Aorta (tissue), 5 donors: Measurements from ENCODE around the gene DNAH9. TPM values are rescaled to one million over a fixed set of nuclear protein-coding genes. Genes with fewer than 3 reads are reported as not detected.

Experiments
- ATAC-seq: fragments of 200-7000 bp; cut with Tn5 transposase; one replicate; pipeline ENCODE4 v1.9.1; 2022; ENCODE audit warnings: moderate library complexity; ENCODE audit not compliant: low FRiP score
- DNase-seq, 2 donors: peaks; one replicate each; pipeline ENCODE4 v3.0.0-alpha.2; 2020
- H3K27ac ChIP-seq, 2 donors: one replicate each; pipeline ENCODE4 v1.5.1; 2013; ENCODE audit warnings: low read length in 2 of 2, mild to moderate bottlenecking in 2 of 2, moderate library complexity in 2 of 2, control low read depth in 1 of 2, inconsistent platforms in 1 of 2, low read depth in 1 of 2
- H3K27me3 ChIP-seq, 2 donors: one replicate each; pipeline ENCODE4 v1.6.1; 2013; ENCODE audit warnings: control low read depth in 1 of 2, low read length in 1 of 2, mild to moderate bottlenecking in 1 of 2, moderate library complexity in 1 of 2; ENCODE audit not compliant: insufficient read depth in 2 of 2, control insufficient read depth in 1 of 2
- H3K36me3 ChIP-seq, 2 donors: one replicate each; pipeline ENCODE4 v1.6.1; 2013; ENCODE audit warnings: control low read depth in 1 of 2, low read length in 1 of 2, mild to moderate bottlenecking in 1 of 2; ENCODE audit not compliant: insufficient read depth in 2 of 2, control insufficient read depth in 1 of 2
- H3K4me1 ChIP-seq, 2 donors: one replicate each; pipeline ENCODE4 v1.6.1; 2013; ENCODE audit warnings: low read length in 2 of 2, control low read depth in 1 of 2, mild to moderate bottlenecking in 1 of 2, moderate library complexity in 1 of 2; ENCODE audit not compliant: insufficient read depth in 2 of 2, control insufficient read depth in 1 of 2
- H3K4me3 ChIP-seq, 2 donors: one replicate each; pipeline ENCODE4 v1.5.1; 2013; ENCODE audit warnings: low read length in 2 of 2, control low read depth in 1 of 2, mild to moderate bottlenecking in 1 of 2
- H3K9me3 ChIP-seq: one replicate; pipeline ENCODE4 v1.6.1; 2013; ENCODE audit warnings: mild to moderate bottlenecking, low read length; ENCODE audit not compliant: control insufficient read depth
- WGBS, 2 donors: extraction: QIAGEN DNeasy Blood & Tissue Kit; methylation state at CpG; one replicate each; pipeline ENCODE4 v1.1.7; 2013; 5-methylcytosine and 5-hydroxymethylcytosine counted together
- intact Hi-C, 2 donors: fragments of 100-400 bp; cut with DNase I; formaldehyde crosslinking; loops; one replicate each; pipeline versions ENCODE4 v1.14.2 to v1.15.0; 2022
- polyA plus RNA-seq, 2 donors: library from polyadenylated mRNA; stranded (reverse); fragments of 200-250 nt; gene quantifications; one replicate each; pipeline ENCODE4 v1.2.3, GENCODE V29; 2013
- total RNA-seq, 2 donors: library from RNA; stranded (reverse); fragmentation: NEBNext Ultra II Directional; extraction: Animal tissue kit (Norgen Biotek cat#: 25700); gene quantifications; one replicate each; pipeline ENCODE4 v1.2.1, GENCODE V29; 2021
- donor health status: healthy with polysubstance abuse.
- donor health status: Bipolar disorder and iron deficiency.
- donor health status: DM: no; HTN: no; CAD: no.
- donor health status: DM: no; HTN: no; CAD: no.
- donor health status: DM: yes; HTN: yes; CAD: no.

The DNAH9 gene
- total and polyA plus RNA-seq, 4 donors: 0.18 TPM; not detected in 3

DNA sequence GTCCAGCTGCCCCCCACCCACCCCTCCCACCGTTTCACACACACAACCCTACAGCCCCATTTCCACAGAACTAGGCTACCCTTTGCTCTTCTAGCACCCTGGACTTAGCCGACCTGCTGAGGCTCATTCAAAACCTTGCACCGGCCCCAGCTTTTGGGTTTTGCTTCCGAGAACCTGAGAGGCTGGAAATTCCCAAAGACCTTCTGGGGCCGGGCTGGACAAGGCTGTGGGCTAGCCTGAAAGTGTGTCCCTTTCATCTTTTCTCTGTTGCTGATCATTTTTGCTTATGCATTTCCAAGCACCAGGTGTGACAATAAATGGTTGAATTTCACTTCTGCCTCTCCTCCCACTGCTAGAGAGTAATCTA is 139.0 kb downstream of the DNAH9 start:
- Histone ChIP-seq H3K27ac (no peak overlapping the region), H3K9me3 (no peaks in the 10 kb centered on the region), H3K36me3 (no peaks in the 10 kb centered on the region), H3K27me3 (no peaks in the 10 kb centered on the region), H3K4me3 (no peak overlapping the region), H3K4me1 (no peaks in the 10 kb centered on the region)
- ATAC-seq (no peak), DNase-seq (no peak)
- intact Hi-C loops: no loop called here
- WGBS, 2 donors: 63 to 76% methylated on average over 5 of the region's 5 CpGs

DNA sequence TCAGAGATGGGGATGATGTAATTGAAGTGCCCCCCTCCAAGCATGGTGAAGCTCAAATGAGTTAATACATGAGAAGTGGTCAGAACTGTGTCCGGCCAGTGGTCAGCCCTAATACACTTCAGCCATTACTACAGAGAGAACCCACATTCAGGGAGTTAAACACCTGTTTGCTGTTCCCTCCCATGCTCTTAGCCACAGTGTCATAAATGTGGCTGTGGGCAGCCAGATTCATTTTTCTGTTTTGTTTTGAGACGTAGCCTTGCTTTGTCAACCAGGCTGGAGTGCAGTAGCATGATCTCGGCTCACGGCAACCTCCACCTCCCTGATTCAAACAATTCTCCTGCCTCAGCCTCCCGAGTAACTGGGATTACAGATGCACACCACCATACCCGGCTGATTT is 139.9 kb downstream of the DNAH9 start:
- Histone ChIP-seq H3K9me3 (no peaks in the 10 kb centered on the region), H3K27ac (no peak overlapping the region), H3K27me3 (no peaks in the 10 kb centered on the region), H3K4me3 (no peak overlapping the region), H3K4me1 (no peaks in the 10 kb centered on the region), H3K36me3 (no peaks in the 10 kb centered on the region)
- WGBS, 2 donors: 85 to 86% methylated on average over 6 of the region's 6 CpGs
- no peak for DNase-seq
- no peak for ATAC-seq
- intact Hi-C loops: no loop called here

DNA sequence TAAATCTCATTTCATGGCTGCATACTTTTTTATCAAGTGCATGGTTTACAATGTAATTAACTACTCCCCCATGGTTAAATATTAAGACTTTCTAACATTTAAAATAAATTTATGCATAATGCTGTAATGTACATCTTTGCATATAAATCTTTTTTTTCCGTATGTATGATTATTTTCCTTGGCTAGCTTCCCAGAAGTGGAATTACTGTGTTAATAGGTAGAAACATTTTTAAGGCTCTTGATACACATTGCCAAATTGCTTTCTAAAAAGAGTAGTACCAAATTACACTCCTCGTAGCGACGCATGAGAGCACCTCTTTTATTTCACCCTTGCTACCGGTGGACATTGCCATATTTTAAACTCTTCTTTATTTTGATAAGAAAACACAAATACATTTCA is 141.1 kb downstream of the DNAH9 start:
- H3K4me3 ChIP-seq: no peak overlapping the region
- peaks cover 0 to 2% of the 10 kb centered on the region in 2 donors for H3K27me3 ChIP-seq
- no peak for ATAC-seq
- H3K36me3 ChIP-seq: no peaks in the 10 kb centered on the region
- intact Hi-C loops: no loop called here
- no peaks in the 10 kb centered on the region for H3K9me3 ChIP-seq
- WGBS, 2 donors: 36% methylated on average over 5 of the region's 5 CpGs
- no peak for DNase-seq
- H3K4me1 ChIP-seq: no peaks in the 10 kb centered on the region
- H3K27ac ChIP-seq: no peak overlapping the region

DNA sequence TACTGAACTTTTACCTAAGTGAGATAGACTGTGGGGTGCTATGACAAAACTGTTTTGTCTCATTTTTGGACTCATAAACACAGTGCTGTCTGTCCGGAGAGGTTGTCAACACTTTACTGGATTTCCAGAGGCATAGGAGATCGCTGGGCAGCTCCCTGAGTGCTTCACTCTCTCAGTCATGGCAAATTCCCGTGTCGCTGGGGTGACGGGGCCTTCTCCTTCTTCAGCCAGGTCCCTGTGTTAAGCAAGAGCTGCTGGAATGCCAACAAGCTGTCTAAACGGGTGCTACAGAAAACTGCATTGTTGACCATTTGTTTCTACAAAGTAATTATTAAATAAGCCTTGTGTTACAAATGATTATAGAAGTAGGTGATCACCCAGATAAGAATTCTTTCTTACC is 141.6 kb downstream of the DNAH9 start:
- DNase-seq: no peak
- Histone ChIP-seq H3K27me3 (peaks cover 0 to 2% of the 10 kb centered on the region in 2 donors), H3K9me3 (no peaks in the 10 kb centered on the region), H3K27ac (no peak overlapping the region), H3K36me3 (no peaks in the 10 kb centered on the region), H3K4me3 (no peak overlapping the region), H3K4me1 (no peaks in the 10 kb centered on the region)
- intact Hi-C loops: no loop called here
- no peak for ATAC-seq
- 40 to 52% methylated on average over 6 of the region's 6 CpGs for WGBS, 2 donors

DNA sequence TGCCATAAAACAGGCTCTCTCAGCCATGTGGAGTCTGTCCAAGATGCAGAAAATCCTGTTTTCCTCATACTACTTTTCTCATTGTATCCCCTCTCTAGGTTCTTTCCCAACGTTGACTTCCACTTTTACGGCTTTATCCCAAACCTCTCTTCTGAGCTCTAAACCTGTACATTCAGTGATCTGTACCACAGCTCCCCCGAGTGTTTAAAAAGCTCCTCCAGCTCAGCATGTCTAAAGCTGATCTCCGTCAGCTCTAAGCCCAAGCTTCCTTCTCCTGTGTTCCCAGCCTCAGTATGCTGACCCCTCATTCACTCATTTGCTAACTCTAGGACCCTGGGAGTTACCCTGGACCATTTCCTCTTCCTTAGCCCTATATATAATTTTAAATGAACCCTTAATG is 144.6 kb downstream of the DNAH9 start:
- Histone ChIP-seq H3K27me3 (peaks cover 0 to 2% of the 10 kb centered on the region in 2 donors), H3K4me3 (no peak overlapping the region), H3K36me3 (no peaks in the 10 kb centered on the region), H3K9me3 (peaks cover 2% of the 10 kb centered on the region), H3K4me1 (no peaks in the 10 kb centered on the region), H3K27ac (no peak overlapping the region)
- intact Hi-C loops: no loop called here
- DNase-seq (no peak), ATAC-seq (no peak)
- 23 to 27% methylated on average over 4 of the region's 4 CpGs for WGBS, 2 donors

DNA sequence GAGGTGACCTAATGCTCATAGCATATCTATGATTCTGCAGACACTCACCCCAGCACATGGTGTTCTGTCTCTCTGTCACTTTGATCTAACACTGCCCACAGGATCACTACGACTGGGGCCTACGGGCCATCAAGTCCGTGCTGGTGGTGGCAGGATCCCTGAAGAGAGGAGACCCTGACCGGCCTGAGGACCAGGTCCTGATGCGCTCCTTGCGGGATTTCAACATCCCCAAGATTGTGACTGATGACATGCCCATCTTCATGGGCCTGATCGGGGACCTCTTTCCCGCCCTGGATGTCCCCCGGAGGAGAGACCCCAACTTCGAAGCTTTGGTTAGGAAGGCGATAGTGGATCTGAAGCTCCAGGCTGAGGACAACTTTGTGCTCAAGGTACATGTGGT is 146.4 kb downstream of the DNAH9 start:
- Histone ChIP-seq H3K9me3 (peaks cover 2% of the 10 kb centered on the region), H3K4me1 (no peaks in the 10 kb centered on the region), H3K27me3 (peaks cover 0 to 2% of the 10 kb centered on the region in 2 donors), H3K4me3 (no peak overlapping the region), H3K27ac (no peak overlapping the region), H3K36me3 (no peaks in the 10 kb centered on the region)
- DNase-seq: no peak
- ATAC-seq: no peak
- intact Hi-C loops: no loop called here
- WGBS, 2 donors: 89 to 90% methylated on average over 11 of the region's 11 CpGs

DNA sequence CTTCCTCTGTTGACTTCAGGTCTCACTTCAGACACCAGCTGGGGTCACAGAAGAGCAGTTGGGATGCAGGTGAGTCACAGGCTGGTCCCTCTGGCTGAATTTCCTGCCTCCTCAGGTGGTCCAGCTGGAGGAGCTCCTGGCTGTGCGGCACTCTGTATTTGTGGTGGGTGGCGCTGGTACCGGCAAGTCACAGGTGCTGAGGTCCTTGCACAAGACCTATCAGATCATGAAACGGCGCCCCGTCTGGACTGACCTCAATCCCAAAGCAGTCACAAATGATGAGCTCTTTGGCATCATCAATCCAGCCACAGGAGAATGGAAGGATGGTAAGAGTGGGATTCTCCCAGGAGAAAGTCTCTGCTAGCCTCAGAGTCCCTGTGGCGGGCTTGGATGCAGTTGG is 149.2 kb downstream of the DNAH9 start:
- peaks cover 2% of the 10 kb centered on the region for H3K9me3 ChIP-seq
- DNase-seq (no peak), ATAC-seq (no peak)
- H3K27ac ChIP-seq: no peak overlapping the region
- no peaks in the 10 kb centered on the region for H3K4me1 ChIP-seq
- H3K36me3 ChIP-seq: no peaks in the 10 kb centered on the region
- H3K27me3 ChIP-seq: peaks cover 0 to 2% of the 10 kb centered on the region in 2 donors
- H3K4me3 ChIP-seq: no peak overlapping the region
- WGBS, 2 donors: 87 to 89% methylated on average over 7 of the region's 7 CpGs
- intact Hi-C loops: no loop called here

DNA sequence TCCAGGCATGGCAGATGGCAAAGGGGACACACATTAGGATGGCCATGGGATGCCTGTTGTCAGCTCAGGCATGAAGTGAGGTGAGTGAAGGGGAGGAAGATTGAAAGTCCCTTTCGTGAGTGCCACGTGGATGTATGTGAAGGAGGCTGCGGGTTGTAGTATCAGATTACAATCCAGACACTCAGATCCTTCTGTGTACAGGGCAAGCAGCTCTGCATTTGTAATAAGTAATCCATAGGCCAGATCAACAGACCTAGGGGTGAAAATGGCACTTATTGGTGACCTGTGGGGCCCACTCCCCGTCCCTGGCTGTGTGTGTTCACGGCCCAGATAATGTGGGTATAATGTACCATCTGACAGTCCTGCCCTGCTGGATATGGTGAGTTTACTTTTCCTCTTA is 159.5 kb downstream of the DNAH9 start:
- DNase-seq (no peak), ATAC-seq (no peak)
- WGBS, 2 donors: 37 to 39% methylated on average over 5 of the region's 5 CpGs
- Histone ChIP-seq H3K4me3 (no peak overlapping the region), H3K27me3 (no peaks in the 10 kb centered on the region), H3K4me1 (no peaks in the 10 kb centered on the region), H3K36me3 (no peaks in the 10 kb centered on the region), H3K9me3 (no peaks in the 10 kb centered on the region), H3K27ac (no peak overlapping the region)
- intact Hi-C loops: no loop called here

DNA sequence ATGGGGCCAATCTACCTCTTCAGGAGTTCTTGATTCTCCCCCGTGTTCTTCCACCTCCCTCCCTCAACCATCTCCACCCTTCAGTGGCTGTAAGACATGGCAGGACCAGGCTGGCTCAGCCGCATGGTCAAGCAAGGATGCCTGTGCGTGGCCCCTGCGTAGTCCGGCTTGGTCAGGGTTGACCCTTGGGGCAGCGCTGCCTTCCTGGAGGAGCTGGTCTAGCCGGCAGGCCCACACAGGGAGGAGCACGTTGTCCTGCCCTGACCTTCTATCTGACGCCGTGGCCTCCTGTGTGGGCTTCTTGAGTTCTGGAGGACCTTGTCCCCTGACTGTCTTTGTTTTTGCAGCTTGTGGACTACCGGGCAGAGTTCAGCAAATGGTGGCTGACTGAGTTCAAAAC is 169.8 kb downstream of the DNAH9 start:
- H3K4me1 ChIP-seq: no peaks in the 10 kb centered on the region
- H3K9me3 ChIP-seq: peaks cover 3% of the 10 kb centered on the region
- H3K27ac ChIP-seq: no peak overlapping the region
- H3K27me3 ChIP-seq: no peaks in the 10 kb centered on the region
- H3K36me3 ChIP-seq: no peaks in the 10 kb centered on the region
- DNase-seq (no peak), ATAC-seq (no peak)
- intact Hi-C loops: no loop called here
- WGBS, 2 donors: 86 to 91% methylated on average over 11 of the region's 11 CpGs
- no peak overlapping the region for H3K4me3 ChIP-seq
